IgD-negative memory B cell (primary cell): ENCODE measurements around the gene C1QTNF6. TPM values are rescaled to one million over a fixed set of nuclear protein-coding genes. Genes with fewer than 3 reads are reported as not detected.

Source experiments
- H3K27ac Mint-ChIP-seq, 3 donors: one replicate each; pipeline ENCODE4 v1.8.0; 2020 to 2022; ENCODE audit warnings: mild to moderate bottlenecking in 3 of 3, mixed read lengths in 3 of 3, moderate library complexity in 1 of 3
- H3K27me3 Mint-ChIP-seq: one replicate; pipeline ENCODE4 v1.8.0; 2021; ENCODE audit warnings: mixed read lengths
- H3K36me3 Mint-ChIP-seq: one replicate; pipeline ENCODE4 v1.8.0; 2020; ENCODE audit warnings: mild to moderate bottlenecking, mixed read lengths
- H3K4me1 Mint-ChIP-seq, 3 donors: one replicate each; pipeline ENCODE4 v1.8.0; 2020 to 2022; ENCODE audit warnings: mixed read lengths in 3 of 3, mild to moderate bottlenecking in 1 of 3
- H3K4me3 Mint-ChIP-seq, 4 donors: one replicate each; pipeline ENCODE4 v1.8.0; 2020 to 2022; ENCODE audit warnings: mild to moderate bottlenecking in 4 of 4, mixed read lengths in 4 of 4, moderate library complexity in 3 of 4
- H3K9me3 Mint-ChIP-seq, 3 donors: one replicate each; pipeline ENCODE4 v1.8.0; 2020 to 2021; ENCODE audit warnings: mixed read lengths in 3 of 3, mild to moderate bottlenecking in 1 of 3
- polyA plus RNA-seq: library from polyadenylated mRNA; unstranded; fragments of 300-500 nt; fragmentation: Illumina TruSeq; gene quantifications from one replicate; pipeline ENCODE4 v1.2.3, GENCODE V29; 2021

The C1QTNF6 gene
- polyA plus RNA-seq, 1 donor from 2014 or later: 1.0 TPM

DNA sequence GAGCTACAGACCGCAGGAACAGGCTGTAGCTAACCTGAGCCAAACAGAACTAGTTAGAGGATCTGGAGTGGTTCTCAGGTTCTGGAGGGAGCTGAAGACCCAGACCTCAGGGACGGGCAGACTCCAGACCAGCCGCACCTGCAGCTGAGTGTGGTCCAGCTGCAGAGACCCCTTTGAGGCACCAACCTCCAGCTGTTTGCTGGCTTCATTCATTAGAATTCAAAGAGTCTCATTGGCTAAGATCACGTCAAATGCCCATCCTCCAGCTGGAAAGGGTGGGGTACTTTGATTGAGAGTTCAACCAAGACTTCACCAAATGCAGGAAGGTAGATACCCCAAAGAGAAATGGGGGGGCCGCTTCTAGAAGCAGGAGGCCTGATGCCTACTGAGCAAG is 25.0 kb downstream of the C1QTNF6 start:
- peak overlapping the region; percentile 17 to 92 (median 52) for H3K4me3 Mint-ChIP-seq
- no peaks in the 10 kb centered on the region for H3K36me3 Mint-ChIP-seq
- no peaks in the 10 kb centered on the region for H3K9me3 Mint-ChIP-seq
- peak overlapping the region; percentile 37 to 83 (median 65) for H3K27ac Mint-ChIP-seq
- H3K27me3 Mint-ChIP-seq: peaks cover 2% of the 10 kb centered on the region
- peaks cover 32 to 37% (median 34%) of the 10 kb centered on the region in 3 donors for H3K4me1 Mint-ChIP-seq

DNA sequence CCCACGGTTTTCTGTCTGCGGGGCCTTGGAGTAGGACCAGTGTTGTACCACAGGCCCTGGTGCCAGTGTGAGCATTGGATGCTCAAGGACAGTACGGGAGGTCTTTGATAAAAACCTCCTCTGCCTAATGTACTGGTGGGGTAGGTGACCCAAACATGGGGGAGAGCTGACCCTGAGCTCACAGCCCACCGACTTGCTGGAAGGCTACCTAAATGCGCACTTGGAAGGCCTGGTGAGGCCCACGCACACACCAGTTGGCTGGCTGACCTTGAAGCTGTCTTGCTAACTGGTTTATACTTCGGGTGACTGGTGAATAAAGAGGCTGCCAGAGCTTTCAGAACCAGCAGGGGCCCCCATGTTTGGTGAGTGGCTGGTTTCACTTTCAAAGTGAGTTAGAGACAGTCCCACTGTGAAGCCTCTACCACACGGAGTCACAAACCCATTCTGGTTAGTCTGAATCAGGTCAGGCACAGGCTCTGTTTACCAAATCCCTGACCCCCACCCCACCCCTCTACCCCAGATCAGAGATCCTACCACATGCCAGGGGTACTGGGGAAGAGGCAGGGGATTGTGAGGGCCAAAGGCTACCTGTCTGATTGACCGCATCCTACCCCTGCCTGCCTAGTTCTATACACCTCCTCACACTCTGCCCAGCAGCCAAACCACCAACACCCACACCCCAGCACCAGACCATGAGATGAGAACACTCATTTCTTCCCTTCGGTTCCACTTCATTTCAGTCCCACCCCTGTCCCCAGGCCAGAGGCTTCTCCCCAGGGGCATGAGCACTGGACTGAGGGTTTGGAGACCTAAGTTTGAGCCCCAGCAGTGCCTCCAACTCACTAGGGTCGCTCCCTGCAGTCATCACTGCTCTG is 25.6 kb downstream of the C1QTNF6 start:
- Mint-ChIP-seq H3K27me3 (peaks cover 2% of the 10 kb centered on the region), H3K4me3 (peak overlapping the region; percentile 17 to 92 (median 52)), H3K36me3 (no peaks in the 10 kb centered on the region), H3K4me1 (peaks cover 30 to 32% (median 32%) of the 10 kb centered on the region in 3 donors), H3K27ac (peak overlapping the region; percentile 37 to 83 (median 65)), H3K9me3 (no peaks in the 10 kb centered on the region)

DNA sequence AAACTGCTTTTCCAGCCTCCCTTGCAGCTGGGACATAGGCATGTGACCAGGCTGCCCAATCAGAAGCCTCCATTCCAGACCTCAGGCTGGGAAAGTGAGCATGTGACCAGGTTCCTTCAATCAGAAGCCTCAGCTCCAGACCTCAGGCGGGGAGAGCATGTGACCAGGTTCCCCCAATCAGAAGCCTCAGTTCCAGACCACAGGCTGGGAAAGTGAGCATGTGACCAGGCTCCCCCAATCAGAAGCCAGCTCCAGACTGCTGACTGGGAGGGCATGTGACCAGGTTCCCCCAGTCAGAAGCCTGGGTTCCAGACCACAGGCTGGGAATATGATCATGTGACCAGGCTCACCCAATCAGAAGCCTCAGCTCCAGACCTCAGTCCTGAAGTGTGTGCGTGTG is 26.6 kb downstream of the C1QTNF6 start:
- no peaks in the 10 kb centered on the region for H3K36me3 Mint-ChIP-seq
- no peak overlapping the region for H3K4me3 Mint-ChIP-seq
- H3K4me1 Mint-ChIP-seq: peaks cover 26 to 29% (median 29%) of the 10 kb centered on the region in 3 donors
- H3K9me3 Mint-ChIP-seq: no peaks in the 10 kb centered on the region
- H3K27me3 Mint-ChIP-seq: peaks cover 3% of the 10 kb centered on the region
- H3K27ac Mint-ChIP-seq: peak overlapping the region in 1 of 3 donors; percentile 83

DNA sequence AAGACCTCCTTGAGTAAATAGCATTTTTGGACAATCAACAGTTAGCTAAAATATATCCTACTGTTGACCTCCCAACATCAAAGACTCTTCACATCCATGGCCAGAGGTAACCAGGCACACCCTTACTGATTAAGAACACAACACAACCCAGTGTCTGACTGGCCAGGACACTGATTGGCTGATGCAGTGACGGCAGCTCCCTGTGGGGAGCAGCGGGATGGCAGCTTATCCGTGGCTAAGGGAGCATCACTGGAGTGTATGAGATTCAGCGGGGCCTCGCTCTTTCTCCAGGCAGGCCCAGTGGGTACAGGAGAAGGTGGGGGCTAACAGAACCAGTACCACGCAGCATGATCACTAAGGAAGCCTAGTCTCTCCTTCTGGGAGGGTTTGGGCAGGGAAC is 28.0 kb downstream of the C1QTNF6 start:
- Mint-ChIP-seq H3K27me3 (peaks cover 5% of the 10 kb centered on the region), H3K9me3 (no peaks in the 10 kb centered on the region), H3K27ac (no peak overlapping the region), H3K4me1 (peaks cover 24 to 26% (median 26%) of the 10 kb centered on the region in 3 donors), H3K4me3 (no peak overlapping the region), H3K36me3 (no peaks in the 10 kb centered on the region)

DNA sequence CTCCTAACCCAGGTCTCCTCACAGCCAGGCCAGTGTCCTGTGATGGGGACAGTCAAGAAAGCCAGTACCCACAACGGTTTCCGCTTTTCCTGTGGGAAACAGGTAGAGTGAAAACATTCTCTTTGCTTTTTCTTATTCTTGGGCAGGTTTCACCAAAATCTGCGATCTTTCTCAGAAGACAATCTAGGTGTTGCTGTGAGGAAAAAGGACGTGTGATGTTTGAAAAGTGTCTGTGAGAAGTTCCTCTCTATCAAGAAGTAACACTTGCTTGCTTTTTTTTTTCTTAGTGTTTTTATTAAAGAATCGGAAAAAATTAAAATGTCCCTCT is 29.1 kb downstream of the C1QTNF6 start:
- H3K4me3 Mint-ChIP-seq: no peak overlapping the region
- H3K4me1 Mint-ChIP-seq: peaks cover 15 to 23% (median 20%) of the 10 kb centered on the region in 3 donors
- H3K27ac Mint-ChIP-seq: no peak overlapping the region
- H3K36me3 Mint-ChIP-seq: no peaks in the 10 kb centered on the region
- no peaks in the 10 kb centered on the region for H3K9me3 Mint-ChIP-seq
- peaks cover 3% of the 10 kb centered on the region for H3K27me3 Mint-ChIP-seq

DNA sequence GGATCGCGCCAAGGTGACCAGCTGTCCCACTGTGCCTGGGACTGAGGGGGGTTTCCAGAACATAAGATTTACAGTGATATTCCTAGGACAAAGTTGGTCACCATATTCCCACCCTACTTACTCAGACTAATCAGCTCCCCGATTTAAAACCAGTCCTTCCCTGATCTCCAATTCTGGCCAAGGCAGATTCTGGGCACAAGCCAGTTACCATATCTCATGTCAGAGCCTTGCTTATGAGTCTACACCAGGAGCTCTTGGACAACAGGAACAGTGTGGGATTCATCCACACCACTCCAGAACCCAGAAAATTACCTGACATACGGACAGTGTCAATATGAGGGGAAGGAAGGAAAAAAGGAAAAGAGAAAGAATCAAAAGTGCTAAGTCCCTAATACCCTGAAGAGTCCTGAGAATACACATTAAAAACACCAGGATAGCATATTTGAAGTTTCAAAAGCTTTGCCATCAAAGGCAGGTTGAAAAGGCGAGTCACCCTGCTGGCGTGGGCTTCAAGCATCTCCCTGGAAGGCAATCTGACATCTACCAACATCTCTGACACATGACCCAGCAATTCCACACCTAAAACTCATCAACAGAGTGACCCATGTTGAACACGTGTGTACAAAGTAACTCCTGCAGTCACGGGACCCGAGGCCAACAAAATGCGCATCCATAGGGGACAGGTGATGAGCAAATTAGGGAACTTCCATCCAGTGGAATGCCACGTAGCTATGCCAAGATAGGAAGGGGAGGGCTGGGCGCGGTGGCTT is 30.3 kb downstream of the C1QTNF6 start:
- Mint-ChIP-seq H3K27me3 (peaks cover 3% of the 10 kb centered on the region), H3K27ac (peak overlapping the region in 1 of 3 donors; percentile 9), H3K4me3 (no peak overlapping the region), H3K36me3 (no peaks in the 10 kb centered on the region), H3K4me1 (peaks cover 6 to 26% (median 12%) of the 10 kb centered on the region in 3 donors), H3K9me3 (no peaks in the 10 kb centered on the region)

DNA sequence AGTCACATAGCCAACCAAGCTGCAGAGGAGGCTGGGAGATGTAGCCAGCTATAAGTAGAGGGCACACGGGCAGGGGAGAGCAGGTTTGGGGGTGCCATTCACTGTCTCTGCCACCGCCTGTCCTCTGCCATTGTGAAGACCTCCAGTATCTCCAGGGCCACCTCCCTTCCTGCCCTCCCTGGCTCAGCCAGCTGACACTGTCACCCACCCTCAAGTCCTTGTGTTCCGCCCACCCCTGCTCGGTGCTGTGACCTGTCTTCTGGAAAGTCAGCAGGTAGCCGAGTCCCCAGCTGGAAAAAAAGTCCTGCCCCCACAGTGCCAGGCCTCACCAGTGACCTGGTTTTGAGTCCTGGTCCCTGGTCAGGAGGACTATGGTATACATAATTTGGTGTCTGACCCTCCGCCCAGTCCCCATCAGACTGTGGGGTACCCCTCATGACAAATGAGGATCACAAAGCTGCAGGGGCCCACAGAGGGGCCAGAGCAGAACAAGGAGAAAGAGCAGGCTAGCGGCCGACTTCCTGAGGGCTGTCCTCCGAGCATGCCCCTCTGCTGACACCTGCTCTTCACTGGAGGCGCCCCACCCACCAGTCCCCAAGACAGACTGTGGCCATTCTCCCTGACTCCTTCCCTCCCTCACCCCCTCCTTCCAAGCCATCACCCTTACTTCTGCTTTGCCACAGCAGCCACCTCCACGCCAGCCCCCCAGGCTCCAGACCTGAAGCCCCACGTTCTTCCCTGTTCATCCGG is 31.2 kb downstream of the C1QTNF6 start:
- peak overlapping the region in 1 of 3 donors; percentile 9 for H3K27ac Mint-ChIP-seq
- peaks cover 3% of the 10 kb centered on the region for H3K27me3 Mint-ChIP-seq
- H3K4me1 Mint-ChIP-seq: peaks cover 2 to 18% (median 4%) of the 10 kb centered on the region in 3 donors
- no peak overlapping the region for H3K4me3 Mint-ChIP-seq
- no peaks in the 10 kb centered on the region for H3K36me3 Mint-ChIP-seq
- H3K9me3 Mint-ChIP-seq: peaks cover 0 to 2% (median 0%) of the 10 kb centered on the region in 3 donors

DNA sequence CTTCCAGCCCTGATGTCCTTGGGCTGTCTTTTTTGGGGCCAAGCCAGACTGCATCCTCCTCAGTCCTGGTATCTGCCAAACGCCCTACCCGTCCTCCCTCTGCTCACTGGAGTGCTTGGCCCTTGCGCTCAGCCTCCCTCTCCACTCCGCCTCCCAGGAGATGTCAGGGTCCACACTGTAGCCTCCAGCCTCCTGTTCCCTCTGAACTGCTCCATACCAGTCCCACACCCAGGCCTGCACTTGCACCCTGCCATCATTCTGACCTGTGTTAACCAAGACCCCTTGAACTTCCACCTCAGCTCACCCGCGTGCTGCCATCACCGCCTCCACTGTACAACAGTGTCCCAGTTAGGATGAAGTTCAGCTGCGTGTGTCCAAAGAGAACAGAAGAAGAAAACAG is 32.1 kb downstream of the C1QTNF6 start:
- Mint-ChIP-seq H3K4me1 (peaks cover 2 to 16% (median 4%) of the 10 kb centered on the region in 3 donors), H3K27ac (no peak overlapping the region), H3K9me3 (peaks cover 0 to 5% (median 1%) of the 10 kb centered on the region in 3 donors), H3K27me3 (peaks cover 3% of the 10 kb centered on the region), H3K36me3 (peaks cover under 1% of the 10 kb centered on the region), H3K4me3 (no peak overlapping the region)

DNA sequence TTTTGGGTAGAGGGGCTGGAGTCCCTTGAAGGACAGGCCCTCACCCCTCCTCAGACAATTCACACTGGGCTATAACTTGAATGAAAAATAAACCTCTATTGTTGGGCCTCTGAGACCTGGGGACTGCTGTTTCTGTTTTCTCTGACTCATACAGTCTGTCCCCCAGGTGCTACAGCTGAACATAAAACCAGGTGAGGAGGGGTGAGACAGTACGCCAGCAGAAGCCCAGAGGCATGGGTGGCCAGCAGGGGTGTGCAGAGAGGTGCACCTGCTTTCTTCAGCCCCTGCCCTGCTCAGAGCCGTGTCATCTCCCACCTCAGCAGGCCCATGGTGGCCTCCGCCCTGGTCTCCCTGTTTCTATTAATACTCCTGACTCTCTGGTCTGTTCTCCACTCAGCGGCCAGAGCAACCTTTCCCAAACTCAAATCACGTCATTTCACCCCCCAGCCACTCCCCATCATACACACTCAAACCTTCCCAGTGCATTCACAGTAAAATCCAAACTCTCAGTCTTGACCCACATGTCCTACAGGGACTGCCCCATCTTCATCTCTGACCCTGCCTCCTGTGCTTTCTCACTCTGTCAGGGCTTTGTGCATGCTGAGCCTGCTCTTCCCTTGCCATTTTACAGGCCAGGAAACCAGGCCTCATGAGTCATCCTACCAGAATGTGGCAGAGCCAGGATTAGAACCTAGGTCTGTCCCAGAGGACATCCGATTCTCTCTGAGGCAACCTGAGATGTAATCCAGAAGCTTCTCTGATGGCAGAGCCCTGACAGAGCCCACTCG is 32.9 kb downstream of the C1QTNF6 start:
- peaks cover 0 to 9% (median 3%) of the 10 kb centered on the region in 3 donors for H3K9me3 Mint-ChIP-seq
- H3K4me1 Mint-ChIP-seq: peaks cover 3 to 16% (median 6%) of the 10 kb centered on the region in 3 donors
- peak overlapping the region in 1 of 4 donors; percentile 25 for H3K4me3 Mint-ChIP-seq
- H3K27me3 Mint-ChIP-seq: peaks cover 3% of the 10 kb centered on the region
- H3K36me3 Mint-ChIP-seq: peaks cover 3% of the 10 kb centered on the region
- no peak overlapping the region for H3K27ac Mint-ChIP-seq

DNA sequence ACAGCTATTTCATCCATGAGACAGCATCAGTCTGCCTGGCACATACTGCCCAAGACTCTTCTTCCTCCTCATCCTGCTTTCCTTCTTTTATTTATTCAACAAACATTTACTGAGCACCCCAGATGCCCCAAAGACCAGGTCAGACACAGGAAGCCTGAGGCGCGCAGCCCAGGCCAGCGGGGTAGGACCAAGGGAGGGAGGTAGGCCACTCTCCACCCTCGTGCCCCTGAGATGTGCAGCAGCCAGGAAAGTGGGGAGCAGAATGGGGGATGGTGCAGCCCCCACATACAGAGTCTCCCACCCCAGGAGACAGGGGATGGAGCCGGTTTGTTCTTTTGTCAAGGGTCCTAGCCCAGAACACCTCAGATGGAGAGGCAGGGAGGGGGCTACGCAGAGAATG is 34.1 kb downstream of the C1QTNF6 start:
- no peak overlapping the region for H3K27ac Mint-ChIP-seq
- H3K9me3 Mint-ChIP-seq: peaks cover 0 to 9% (median 3%) of the 10 kb centered on the region in 3 donors
- H3K27me3 Mint-ChIP-seq: peaks cover 3% of the 10 kb centered on the region
- no peak overlapping the region for H3K4me3 Mint-ChIP-seq
- peaks cover 5 to 8% (median 6%) of the 10 kb centered on the region in 3 donors for H3K4me1 Mint-ChIP-seq
- H3K36me3 Mint-ChIP-seq: peaks cover 3% of the 10 kb centered on the region

DNA sequence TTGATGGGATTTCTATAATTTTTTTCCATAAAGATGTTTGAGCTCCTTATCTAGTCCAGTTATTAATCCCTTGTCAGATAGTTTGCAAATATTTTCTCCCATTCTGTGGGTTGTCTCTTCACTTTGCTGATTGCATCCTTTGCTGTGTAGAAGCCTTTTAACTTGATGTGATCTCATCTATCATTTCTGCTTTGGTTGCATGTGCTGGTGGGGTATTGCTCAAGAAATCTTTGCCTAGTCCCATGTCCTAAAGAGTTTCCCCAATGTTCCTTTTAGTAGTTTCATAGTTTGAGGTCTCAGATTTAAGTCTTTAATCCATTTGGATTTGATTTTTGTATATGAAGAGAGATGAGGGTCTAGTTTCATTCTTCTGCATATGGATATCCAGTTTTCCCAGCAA is 36.6 kb downstream of the C1QTNF6 start:
- Mint-ChIP-seq H3K27me3 (peaks cover 2% of the 10 kb centered on the region), H3K27ac (no peak overlapping the region), H3K4me1 (peaks cover 8 to 16% (median 9%) of the 10 kb centered on the region in 3 donors), H3K9me3 (peaks cover 0 to 9% (median 3%) of the 10 kb centered on the region in 3 donors), H3K4me3 (no peak overlapping the region), H3K36me3 (peaks cover 3% of the 10 kb centered on the region)

DNA sequence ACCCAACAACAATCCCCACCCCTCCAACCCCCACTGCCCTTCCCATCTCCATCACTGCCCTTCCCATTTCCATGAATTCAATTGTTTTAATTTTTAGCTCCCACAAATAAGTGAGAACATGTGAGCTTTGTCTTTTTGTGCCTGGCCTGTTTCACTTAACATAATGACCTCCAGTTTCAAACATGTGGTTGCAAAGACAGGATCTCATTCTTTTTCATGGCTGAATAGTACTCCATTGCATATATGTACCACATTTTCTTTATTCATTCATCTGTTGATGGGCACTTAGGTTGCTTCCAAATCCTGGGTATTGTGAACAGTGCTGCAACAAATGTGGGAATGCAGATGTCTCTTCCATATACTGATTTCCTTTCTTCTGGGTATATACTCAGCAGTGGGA is 37.3 kb downstream of the C1QTNF6 start:
- Mint-ChIP-seq H3K27me3 (peaks cover under 1% of the 10 kb centered on the region), H3K4me1 (peaks cover 8 to 16% (median 9%) of the 10 kb centered on the region in 3 donors), H3K36me3 (peaks cover 3% of the 10 kb centered on the region), H3K4me3 (no peak overlapping the region), H3K9me3 (peaks cover 0 to 9% (median 3%) of the 10 kb centered on the region in 3 donors), H3K27ac (peak overlapping the region in 1 of 3 donors; percentile 57)

DNA sequence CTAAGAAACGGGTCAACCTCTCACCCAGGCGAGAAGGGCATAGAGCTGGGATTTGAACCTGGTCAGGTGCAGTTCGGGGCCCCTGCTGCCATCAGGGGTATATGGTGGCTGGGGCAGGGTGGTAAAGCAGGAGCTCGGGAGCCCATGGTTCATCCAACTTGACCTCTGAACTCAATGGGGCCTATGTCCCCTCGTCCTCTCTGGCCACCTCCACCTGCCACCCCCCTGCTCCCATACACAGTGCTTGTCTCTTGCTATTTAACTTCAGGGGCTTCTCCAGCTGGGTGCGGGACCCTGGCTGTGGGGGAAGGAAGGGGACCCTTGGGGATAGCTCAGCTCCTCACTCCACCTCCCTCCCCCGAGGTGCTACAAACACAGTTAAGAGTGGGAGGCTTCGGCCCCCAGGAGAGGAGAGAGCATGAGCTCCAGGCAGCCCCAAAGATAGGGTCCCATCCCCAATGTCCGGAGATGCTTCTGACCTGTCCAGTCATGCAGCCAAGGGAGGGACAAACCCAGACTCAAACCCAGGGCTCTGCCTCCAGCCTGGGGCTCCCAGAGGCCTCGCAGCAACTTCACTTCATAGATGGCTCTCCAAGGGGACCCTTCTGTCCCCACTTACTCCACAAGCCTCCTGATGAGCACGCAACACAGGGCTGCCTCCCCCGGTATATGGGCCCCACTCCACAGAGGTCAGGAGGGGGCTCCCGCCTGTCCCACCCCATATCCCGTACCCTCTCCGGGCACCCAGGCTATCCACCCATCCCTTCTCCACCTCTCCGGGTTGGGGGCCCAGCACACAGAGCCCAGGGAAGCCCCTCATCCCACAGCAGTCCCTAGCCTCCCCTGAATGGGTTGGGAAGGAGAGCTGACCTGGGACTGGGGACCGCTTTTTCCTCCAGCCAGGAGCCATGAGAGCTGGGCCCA is 39.0 kb downstream of the C1QTNF6 start:
- no peaks in the 10 kb centered on the region for H3K27me3 Mint-ChIP-seq
- H3K9me3 Mint-ChIP-seq: peaks cover 0 to 9% (median 3%) of the 10 kb centered on the region in 3 donors
- peak overlapping the region in 3 of 4 donors; percentile 74 to 89 (median 85) for H3K4me3 Mint-ChIP-seq
- H3K36me3 Mint-ChIP-seq: peaks cover 3% of the 10 kb centered on the region
- peak overlapping the region in 2 of 3 donors; percentile 29 to 75 for H3K27ac Mint-ChIP-seq
- H3K4me1 Mint-ChIP-seq: peaks cover 6 to 16% (median 11%) of the 10 kb centered on the region in 3 donors
